HEK293 (cell line): ENCODE data around the gene RNU1-4.
"Not testable (repeated sequence)": the region's sequence is repeated elsewhere in the genome, so short reads cannot be mapped to it uniquely, and the experiment has no call there.

Source experiments
- CTCF ChIA-PET: fragments of 350-600 bp; formaldehyde crosslinking; extraction: SDS; loops from one replicate; lab custom pipeline; 2021; ENCODE audit warnings: antibody characterized with exemption; lab: Yijun Ruan, JAX
- POLR2A ChIA-PET: fragments of 300-600 bp; formaldehyde crosslinking; extraction: SDS; loops from one replicate; lab custom pipeline; 2020; ENCODE audit warnings: antibody characterized with exemption, inconsistent platforms; lab: Yijun Ruan, JAX
- H3K27ac ChIP-seq: fragments of 200-500 bp; sonication (Bioruptor generic); 2 replicates; pipeline ENCODE4 v1.5.1; 2014; ENCODE audit warnings: low read depth, low read length, control low read depth, inconsistent platforms; ENCODE audit errors: extremely low read depth
- H3K36me3 ChIP-seq, 2 experiments: fragments of 200-500 bp in 1 of 2; sonication (Bioruptor generic) in 1 of 2; 1 replicate in 1 of 2; 2 replicates in 1 of 2; pipeline ENCODE4 v1.5.1; 2014 to 2017; ENCODE audit warnings: inconsistent platforms in 2 of 2, low read length in 2 of 2; ENCODE audit not compliant: control insufficient read depth in 2 of 2, insufficient read depth in 1 of 2
- H3K4me1 ChIP-seq: fragments of 200-500 bp; sonication (Bioruptor generic); 2 replicates; pipeline ENCODE4 v1.5.1; 2014; ENCODE audit warnings: mild to moderate bottlenecking, low read length, inconsistent platforms; ENCODE audit not compliant: control insufficient read depth, insufficient read depth
- H3K4me3 ChIP-seq: 2 replicates; pipeline ENCODE4 v1.5.1; 2011; ENCODE audit warnings: low read depth, mild to moderate bottlenecking, control low read depth, low read length, moderate library complexity
- H3K9me3 ChIP-seq: fragments of 200-500 bp; sonication (Bioruptor generic); 2 replicates; pipeline ENCODE4 v1.5.1; 2014; ENCODE audit warnings: low read depth, low read length, inconsistent platforms; ENCODE audit not compliant: control insufficient read depth, insufficient read depth
- EGR2 ChIP-seq: fragments of 450-650 bp; formaldehyde crosslinking; IDR thresholded peaks from 2 replicates; pipeline ENCODE4 v1.5.1; 2016; ENCODE audit warnings: low read depth, missing biosample characterization, missing genetic modification characterization
- GLIS1 ChIP-seq: fragments of 450-650 bp; formaldehyde crosslinking; IDR thresholded peaks from 2 replicates; pipeline ENCODE4 v1.5.1; 2016; ENCODE audit warnings: missing biosample characterization, missing genetic modification characterization
- GLIS2 ChIP-seq: fragments of 450-650 bp; formaldehyde crosslinking; IDR thresholded peaks from 2 replicates; pipeline ENCODE4 v1.5.1; 2016; ENCODE audit warnings: missing biosample characterization, missing genetic modification characterization
- SCRT1 ChIP-seq: fragments of 450-650 bp; formaldehyde crosslinking; IDR thresholded peaks from 2 replicates; pipeline ENCODE4 v1.5.1; 2016; ENCODE audit warnings: missing biosample characterization, missing genetic modification characterization, borderline replicate concordance
- ZBTB48 ChIP-seq: fragments of 450-650 bp; formaldehyde crosslinking; IDR thresholded peaks from 2 replicates; pipeline ENCODE4 v1.5.1; 2016; ENCODE audit warnings: missing biosample characterization, missing genetic modification characterization
- ZFHX2 ChIP-seq: fragments of 450-650 bp; formaldehyde crosslinking; conservative IDR thresholded peaks from 2 replicates; pipeline ENCODE4 v1.5.1; 2016; ENCODE audit warnings: missing biosample characterization, missing genetic modification characterization
- ZNF174 ChIP-seq: fragments of 450-650 bp; formaldehyde crosslinking; IDR thresholded peaks from 2 replicates; pipeline ENCODE4 v1.5.0; 2017; ENCODE audit warnings: missing biosample characterization, mild to moderate bottlenecking, missing genetic modification characterization
- ZNF37A ChIP-seq: fragments of 450-650 bp; IDR thresholded peaks from 2 replicates; pipeline ENCODE4 v1.5.1; 2018; ENCODE audit warnings: missing biosample characterization, missing genetic modification characterization
- ZNF426 ChIP-seq: fragments of 450-650 bp; formaldehyde crosslinking; IDR thresholded peaks from 2 replicates; pipeline ENCODE4 v1.5.1; 2017; ENCODE audit warnings: missing biosample characterization, missing genetic modification characterization, mild to moderate bottlenecking, inconsistent platforms, moderate library complexity
- ZNF555 ChIP-seq: fragments of 450-650 bp; formaldehyde crosslinking; conservative IDR thresholded peaks from 2 replicates; pipeline ENCODE4 v1.5.1; 2017; ENCODE audit warnings: missing biosample characterization, mild to moderate bottlenecking, missing genetic modification characterization, inconsistent platforms
- ZNF768 ChIP-seq: fragments of 450-650 bp; formaldehyde crosslinking; IDR thresholded peaks from 2 replicates; pipeline ENCODE4 v1.5.1; 2018; ENCODE audit warnings: missing biosample characterization, mild to moderate bottlenecking, missing genetic modification characterization
- TF ChIP-seq, protein P1 (sequence below): fragments of 450-650 bp; formaldehyde crosslinking; IDR thresholded peaks from 2 replicates; pipeline ENCODE4 v1.5.1; 2016; ENCODE audit warnings: missing biosample characterization, missing genetic modification characterization
- TF ChIP-seq, protein P2 (sequence below): fragments of 450-650 bp; formaldehyde crosslinking; IDR thresholded peaks from 2 replicates; pipeline ENCODE4 v1.5.1; 2017; ENCODE audit warnings: missing biosample characterization, mild to moderate bottlenecking, missing genetic modification characterization, moderate library complexity
- TF ChIP-seq, protein P3 (sequence below): fragments of 450-650 bp; formaldehyde crosslinking; IDR thresholded peaks from 2 replicates; pipeline ENCODE4 v1.5.1; 2016; ENCODE audit warnings: missing biosample characterization, missing genetic modification characterization

Gene RNU1-4

DNA sequence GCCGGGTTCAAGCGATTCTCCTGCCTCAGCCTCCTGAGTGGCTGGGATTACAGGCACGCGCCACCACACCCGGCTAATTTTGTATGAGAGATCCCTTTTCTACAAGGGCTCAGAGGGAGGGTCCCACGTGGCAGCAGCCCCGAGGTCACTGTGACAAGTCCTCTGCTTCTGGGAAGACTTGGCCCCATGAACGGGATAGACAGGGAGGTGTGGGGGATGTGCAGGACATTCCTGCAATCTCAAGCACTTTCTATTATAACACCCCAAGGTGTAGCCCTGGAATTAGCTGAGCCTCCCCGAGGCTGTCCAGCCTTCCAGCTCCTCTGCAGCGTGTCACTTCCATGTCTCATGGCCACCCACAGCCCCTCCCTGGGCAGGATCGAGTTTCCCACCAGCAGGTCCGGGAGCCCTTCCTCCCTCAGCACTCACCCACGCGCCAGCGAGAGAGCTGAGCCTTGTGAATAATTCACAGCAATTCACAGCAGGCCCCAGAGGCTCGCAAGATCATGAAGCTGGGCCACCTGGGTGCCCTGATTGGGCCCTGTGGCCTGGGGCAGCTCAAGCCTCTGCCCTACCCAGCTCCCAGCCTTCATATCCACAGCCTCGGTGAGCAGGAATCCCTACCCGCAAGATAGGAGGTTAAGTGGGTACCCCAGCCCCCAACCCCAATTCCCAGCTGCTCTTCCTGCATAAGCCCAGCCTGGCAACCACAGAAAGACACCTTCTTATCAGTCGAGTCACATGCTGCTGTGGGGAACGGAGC, 22.8 kb upstream of the RNU1-4 start:
- H3K27ac ChIP-seq = no peak overlapping the region
- TF ChIP-seq ZNF37A (tag by site-specific recombination) = no peak
- TF ChIP-seq, protein P1, sequence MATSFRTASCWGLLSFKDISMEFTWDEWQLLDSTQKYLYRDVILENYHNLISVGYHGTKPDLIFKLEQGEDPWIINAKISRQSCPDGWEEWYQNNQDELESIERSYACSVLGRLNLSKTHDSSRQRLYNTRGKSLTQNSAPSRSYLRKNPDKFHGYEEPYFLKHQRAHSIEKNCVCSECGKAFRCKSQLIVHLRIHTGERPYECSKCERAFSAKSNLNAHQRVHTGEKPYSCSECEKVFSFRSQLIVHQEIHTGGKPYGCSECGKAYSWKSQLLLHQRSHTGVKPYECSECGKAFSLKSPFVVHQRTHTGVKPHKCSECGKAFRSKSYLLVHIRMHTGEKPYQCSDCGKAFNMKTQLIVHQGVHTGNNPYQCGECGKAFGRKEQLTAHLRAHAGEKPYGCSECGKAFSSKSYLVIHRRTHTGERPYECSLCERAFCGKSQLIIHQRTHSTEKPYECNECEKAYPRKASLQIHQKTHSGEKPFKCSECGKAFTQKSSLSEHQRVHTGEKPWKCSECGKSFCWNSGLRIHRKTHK (tag by site-specific recombination) = no peak
- TF ChIP-seq ZNF426 (tag by site-specific recombination) = no peak
- no peak for TF ChIP-seq ZNF555 (tag by site-specific recombination)
- TF ChIP-seq GLIS1 (tag by site-specific recombination) = peak; percentile 69
- TF ChIP-seq SCRT1 (tag by site-specific recombination) = no peak
- TF ChIP-seq EGR2 (tag by site-specific recombination) = peak; percentile 90
- TF ChIP-seq ZFHX2 (tag by site-specific recombination) = peak; percentile 85
- no peak for TF ChIP-seq ZNF768 (tag by site-specific recombination)
- no peaks in the 10 kb centered on the region for H3K36me3 ChIP-seq
- POLR2A ChIA-PET = no interaction called here
- CTCF ChIA-PET = interaction anchor here (0.5 to 1.9 kb wide), 5 partner anchors 10 to 841 kb away, joined by 3 to 14 read pairs (median 3); no protein-coding TSS in a partner anchor
- H3K9me3 ChIP-seq = no peaks in the 10 kb centered on the region
- no peaks in the 10 kb centered on the region for H3K4me1 ChIP-seq
- H3K4me3 ChIP-seq = no peak overlapping the region

DNA sequence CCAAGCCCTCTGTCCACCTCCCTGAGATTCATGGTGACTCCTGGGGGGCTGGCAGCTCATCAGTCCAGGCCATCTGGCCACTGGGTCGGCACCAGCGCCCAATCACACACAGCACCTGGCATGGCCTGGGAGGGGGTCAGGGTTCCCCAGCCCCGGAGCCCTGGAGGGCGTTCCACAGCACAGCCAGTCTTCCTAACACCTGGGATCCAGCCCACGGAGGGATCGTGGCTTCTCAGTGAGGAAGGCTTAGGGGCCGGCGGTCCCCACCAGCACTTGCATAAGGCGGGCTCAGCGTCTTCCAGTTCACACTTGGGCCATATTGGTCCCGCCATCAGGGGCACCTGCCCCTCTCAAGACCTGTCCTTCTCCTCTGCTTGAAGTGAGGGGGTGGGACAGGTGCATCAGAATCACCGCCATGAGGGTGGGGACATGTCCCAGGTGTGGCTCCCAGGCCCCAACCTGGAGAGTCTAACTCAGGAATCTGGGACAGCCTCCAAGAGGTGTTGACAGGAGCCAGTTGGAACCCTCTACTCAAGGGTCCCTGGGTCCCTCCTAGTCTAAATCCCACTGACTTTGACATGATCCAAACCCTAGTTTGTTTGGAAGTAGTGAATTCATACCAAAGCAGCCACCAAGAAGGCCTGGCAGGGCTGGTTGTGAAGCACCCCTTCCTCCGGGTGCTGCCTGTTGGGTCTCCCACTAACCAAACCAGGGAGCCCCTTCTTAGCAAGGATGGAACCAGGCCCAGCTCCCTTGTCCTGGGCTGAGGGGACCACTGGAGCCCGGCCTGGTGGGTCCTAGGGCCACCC, 22.0 kb upstream of the RNU1-4 start:
- H3K27ac ChIP-seq, H3K36me3 ChIP-seq, POLR2A ChIA-PET, H3K4me1 ChIP-seq, H3K4me3 ChIP-seq, H3K9me3 ChIP-seq: not testable (repeated sequence)
- CTCF ChIA-PET = interaction anchor here (0.5 to 1.8 kb wide), 6 partner anchors 9 to 841 kb away, joined by 3 to 14 read pairs (median 3); no protein-coding TSS in a partner anchor
- TF ChIP-seq ZBTB48 (tag by site-specific recombination) = peak; percentile 51; the same call in 1 of the 2 replicates
- TF ChIP-seq, protein P2, sequence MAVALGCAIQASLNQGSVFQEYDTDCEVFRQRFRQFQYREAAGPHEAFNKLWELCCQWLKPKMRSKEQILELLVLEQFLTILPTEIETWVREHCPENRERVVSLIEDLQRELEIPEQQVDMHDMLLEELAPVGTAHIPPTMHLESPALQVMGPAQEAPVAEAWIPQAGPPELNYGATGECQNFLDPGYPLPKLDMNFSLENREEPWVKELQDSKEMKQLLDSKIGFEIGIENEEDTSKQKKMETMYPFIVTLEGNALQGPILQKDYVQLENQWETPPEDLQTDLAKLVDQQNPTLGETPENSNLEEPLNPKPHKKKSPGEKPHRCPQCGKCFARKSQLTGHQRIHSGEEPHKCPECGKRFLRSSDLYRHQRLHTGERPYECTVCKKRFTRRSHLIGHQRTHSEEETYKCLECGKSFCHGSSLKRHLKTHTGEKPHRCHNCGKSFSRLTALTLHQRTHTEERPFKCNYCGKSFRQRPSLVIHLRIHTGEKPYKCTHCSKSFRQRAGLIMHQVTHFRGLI (tag by site-specific recombination) = 0 out of 2 replicates have a peak, but pooled peaks have one; percentile 44
- TF ChIP-seq, protein P3, sequence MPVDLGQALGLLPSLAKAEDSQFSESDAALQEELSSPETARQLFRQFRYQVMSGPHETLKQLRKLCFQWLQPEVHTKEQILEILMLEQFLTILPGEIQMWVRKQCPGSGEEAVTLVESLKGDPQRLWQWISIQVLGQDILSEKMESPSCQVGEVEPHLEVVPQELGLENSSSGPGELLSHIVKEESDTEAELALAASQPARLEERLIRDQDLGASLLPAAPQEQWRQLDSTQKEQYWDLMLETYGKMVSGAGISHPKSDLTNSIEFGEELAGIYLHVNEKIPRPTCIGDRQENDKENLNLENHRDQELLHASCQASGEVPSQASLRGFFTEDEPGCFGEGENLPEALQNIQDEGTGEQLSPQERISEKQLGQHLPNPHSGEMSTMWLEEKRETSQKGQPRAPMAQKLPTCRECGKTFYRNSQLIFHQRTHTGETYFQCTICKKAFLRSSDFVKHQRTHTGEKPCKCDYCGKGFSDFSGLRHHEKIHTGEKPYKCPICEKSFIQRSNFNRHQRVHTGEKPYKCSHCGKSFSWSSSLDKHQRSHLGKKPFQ = peak; percentile 40; the same call in 1 of the 2 replicates

DNA sequence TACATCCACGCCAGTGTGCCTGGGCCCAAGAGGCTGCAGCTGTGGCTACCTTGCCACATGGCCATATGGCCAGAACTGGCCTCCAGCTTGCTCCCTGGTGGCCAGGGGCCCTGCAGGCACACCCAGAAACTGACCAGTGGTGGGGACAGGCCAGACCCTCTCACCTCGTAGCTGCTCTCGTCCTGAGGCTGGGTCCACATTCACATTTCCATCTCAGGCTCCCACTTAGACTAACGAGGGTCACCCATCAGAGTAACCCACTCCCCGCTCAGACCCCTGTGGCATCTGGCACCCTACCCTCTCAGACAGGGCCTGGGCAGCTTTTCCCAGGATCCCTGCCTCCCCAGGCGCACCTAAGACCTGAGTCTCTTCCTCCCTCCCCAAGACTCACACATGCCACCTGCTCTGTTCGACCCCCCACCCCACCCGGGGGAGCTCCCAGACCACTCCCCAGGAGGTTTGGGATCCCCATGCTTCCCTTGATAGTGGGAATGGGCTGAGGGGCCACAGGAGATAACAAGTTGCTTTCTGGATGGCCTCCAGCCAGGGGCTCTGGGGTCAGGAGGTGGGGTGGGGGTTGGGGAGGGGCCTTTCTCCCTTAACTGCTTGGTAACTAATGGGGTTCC, 21.3 kb upstream of the RNU1-4 start:
- ChIA-PET CTCF (interaction anchor here (0.6 to 1.4 kb wide), 3 partner anchors 11 to 568 kb away, joined by 3 read pairs; no protein-coding TSS in a partner anchor), POLR2A (no interaction called here)
- Histone ChIP-seq H3K4me1 (no peaks in the 10 kb centered on the region), H3K36me3 (no peaks in the 10 kb centered on the region), H3K4me3 (no peak overlapping the region), H3K9me3 (no peaks in the 10 kb centered on the region), H3K27ac (no peak overlapping the region)
- TF ChIP-seq ZNF174 (tag by site-specific recombination) = no peak
- peak; percentile 16; the same call in 1 of the 2 replicates for TF ChIP-seq GLIS2 (tag by site-specific recombination)
